GM10266 (cell line): Measurements from ENCODE around the gene UBTD2.
A peak's percentile ranks its signal among the peaks of the same experiment; 100 is the strongest.

ENCODE experiments used
- DNase-seq: peaks from one replicate; pipeline ENCODE4 v3.0.0; 2012; ENCODE audit errors: extremely low spot score
- CTCF ChIP-seq: IDR thresholded peaks from 2 replicates; pipeline ENCODE4 v1.5.1; 2012; ENCODE audit warnings: mild to moderate bottlenecking, low read depth; ENCODE audit not compliant: control insufficient read depth, insufficient read depth; ENCODE audit errors: missing control alignments

Gene UBTD2

DNA sequence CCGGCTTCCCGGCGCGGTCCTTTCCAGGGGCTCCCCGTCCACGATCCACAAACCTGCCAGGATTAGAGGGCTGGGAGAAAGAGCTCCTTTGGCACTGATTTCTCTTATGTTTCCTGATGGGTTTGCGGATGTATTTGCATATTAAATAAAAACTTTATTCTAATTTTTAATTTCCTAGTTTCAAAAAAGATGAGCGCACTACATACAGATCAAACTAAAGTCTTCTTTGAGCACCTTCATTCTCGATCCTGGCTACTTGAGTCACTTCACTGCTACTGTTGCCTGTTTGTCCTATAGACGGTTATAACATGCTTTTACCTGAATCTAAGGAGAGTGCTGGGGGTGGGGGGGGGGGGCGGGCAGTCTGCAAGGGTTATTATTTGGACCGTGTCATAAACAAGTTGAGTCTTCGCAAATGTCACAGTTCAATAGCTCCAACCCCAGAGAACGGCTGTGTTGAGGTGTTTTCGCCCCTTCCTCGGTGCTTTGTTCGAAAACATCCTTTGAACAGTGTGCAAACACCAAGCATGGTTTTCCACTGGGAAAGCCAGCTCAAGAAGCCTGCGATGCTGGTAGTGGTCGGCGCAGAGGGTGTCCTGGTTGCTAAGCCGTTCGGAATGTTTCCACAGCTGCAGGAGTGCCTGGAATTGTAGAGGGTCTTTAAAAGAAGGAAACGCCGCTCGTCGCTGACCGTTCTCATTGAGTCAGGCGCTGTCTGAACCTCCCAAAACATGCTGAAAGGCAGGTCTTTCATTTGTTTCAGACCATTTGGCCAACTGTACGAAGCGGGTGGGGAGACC is 94.5 kb downstream of the UBTD2 start:
- TF ChIP-seq CTCF = no peak
- no peak for DNase-seq

DNA sequence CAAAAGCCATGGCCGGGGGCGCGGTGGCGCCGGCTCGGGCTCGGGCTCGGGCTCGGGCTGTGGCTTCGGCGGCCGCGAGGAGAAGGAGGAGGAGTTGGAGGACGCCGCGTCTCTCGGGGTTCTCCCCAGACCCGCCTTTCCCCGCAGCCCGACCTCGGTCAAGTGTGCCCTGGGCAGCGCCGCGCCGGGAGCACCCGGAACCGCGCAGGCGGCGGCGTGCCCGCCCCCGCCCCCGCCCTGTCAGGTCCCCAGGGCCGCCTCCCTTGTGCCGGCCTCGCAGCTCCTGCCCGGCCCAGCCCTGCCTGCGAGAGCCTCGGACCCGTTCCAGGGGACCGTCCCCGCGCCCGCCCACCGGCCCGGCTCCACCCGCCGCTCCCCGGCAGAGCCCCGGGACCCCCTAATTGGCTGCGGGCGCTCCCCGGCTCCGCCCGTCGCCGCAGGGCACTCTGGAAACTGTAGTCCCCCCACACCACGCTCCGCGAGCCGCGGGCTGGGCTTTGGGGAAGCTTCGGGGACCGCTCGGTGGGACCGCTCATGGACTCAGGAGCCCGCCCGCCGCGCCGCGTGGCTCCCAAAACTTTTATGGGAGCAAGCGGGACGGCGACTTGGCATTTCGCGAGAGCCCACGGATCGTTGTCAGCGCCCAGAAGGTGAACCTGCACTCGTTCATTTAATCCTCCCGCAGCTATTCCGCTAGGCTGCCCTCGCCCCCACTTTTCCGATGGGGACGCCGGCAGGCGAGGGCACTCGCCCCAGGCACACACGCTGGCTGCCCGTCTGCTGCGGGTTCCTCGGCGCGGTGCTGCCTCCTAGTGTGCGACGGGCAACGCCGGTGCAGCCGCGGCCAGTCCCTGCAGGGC is 95.3 kb downstream of the UBTD2 start, which contains the start of gene STK10:
STK10 (minus strand) TSS at position 192 of the 860 bp plus-strand sequence; CDS start at position 10, 182 bp downstream.
- peak; percentile 96 for DNase-seq
- TF ChIP-seq CTCF = peak; percentile 97

GRCh38 chr5:172187118-172188032 is 96.2 kb downstream of the UBTD2 start:
- peak; percentile 75 for DNase-seq
- TF ChIP-seq CTCF = no peak

- no peak for DNase-seq
- TF ChIP-seq CTCF = no peak
Observed at GRCh38 chr5:172186114-172186695, 97.4 kb downstream of the UBTD2 start.

DNA sequence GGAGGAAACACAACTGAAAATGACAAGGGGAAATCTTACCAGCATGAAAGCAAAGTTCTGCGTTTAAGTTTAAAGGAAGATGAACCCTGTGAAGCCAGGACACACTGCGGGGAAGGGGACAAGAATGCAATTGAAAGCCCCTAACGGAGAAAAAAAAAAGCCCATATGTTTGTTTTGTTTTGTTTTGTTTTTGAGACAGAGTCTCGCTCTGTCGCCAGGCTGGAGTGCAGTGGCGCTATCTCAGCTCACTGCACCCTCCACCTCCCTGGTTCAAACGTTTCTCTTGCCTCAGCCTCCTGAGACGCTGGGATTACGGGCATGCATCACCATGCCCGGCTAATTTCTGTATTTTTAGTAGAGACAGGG is 98.5 kb downstream of the UBTD2 start:
- peak; percentile 44 for DNase-seq
- no peak for TF ChIP-seq CTCF

DNA sequence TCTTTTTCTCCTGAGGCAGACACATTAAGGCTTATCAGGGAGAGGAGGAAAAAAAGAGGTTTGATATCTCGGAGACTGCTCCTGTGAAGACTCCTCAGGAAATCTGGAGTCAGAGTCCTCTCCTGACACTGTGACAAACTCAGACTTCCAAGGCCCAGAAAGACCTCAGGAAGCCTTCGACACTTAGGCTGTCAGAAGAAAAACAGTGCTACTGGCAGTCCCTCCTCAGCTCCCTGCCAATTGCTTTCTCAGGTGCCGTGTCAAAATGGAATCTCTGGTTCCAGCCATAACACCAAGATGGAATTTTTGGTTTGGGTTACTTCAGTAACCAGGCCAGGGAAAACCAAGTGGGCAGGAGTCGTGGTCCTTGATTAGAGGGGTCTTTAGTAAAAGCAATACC is 99.7 kb downstream of the UBTD2 start:
- no peak for TF ChIP-seq CTCF

More for the DNA sequence above, 99.7 kb downstream of the UBTD2 start:
- no peak for DNase-seq
